ENCODE data around the gene VTI1A. TPM values are rescaled to one million over a fixed set of nuclear protein-coding genes. Genes with fewer than 3 reads are reported as not detected.

Gene VTI1A
- total and polyA plus RNA-seq, 2 of the 13 experiments (the other 11 are each of a cell fraction or from before 2014, with no cell fraction given), result 11.7 to 32.7 TPM

GRCh38 chr10:112816033-112816430 lies 369.0 kb downstream of the VTI1A start:
- no peak overlapping the region for H3K9ac ChIP-seq (ENCODE audit: insufficient read depth, low read depth, low read length)
- H3K36me3 ChIP-seq (replicated peaks in 1 of 2; ENCODE audit: control insufficient read depth in 1 of 2, insufficient read depth in 2 of 2, low read length in 2 of 2), result peaks cover 0 to 1% of the 10 kb centered on the region in 2 experiments; a peak in 1 of 5 replicates
- H3K27ac ChIP-seq (ENCODE audit: extremely low read length, insufficient read depth, low read length), result no peak overlapping the region
- no TSS peak for BruUV-seq (replicated peaks)
- H3K4me2 ChIP-seq (ENCODE audit: low read depth, low read length), result no peak overlapping the region
- ChIA-PET CTCF (ENCODE audit: low intra/inter-chr PET ratio, low total read pairs) (no interaction called here), POLR2A (no interaction called here)
- DNase-seq (ENCODE audit: low spot score), result no peak
- no peak overlapping the region for H3K4me3 ChIP-seq (replicated peaks in 1 of 3; ENCODE audit: insufficient read depth in 1 of 3, low read depth in 2 of 3, low read length in 3 of 3)
- FAIRE-seq, result no peak
- intact Hi-C loops (cut with micrococcal nuclease; ENCODE audit: unreplicated experiment), result loop anchor here (10.0 kb wide), 1 partner anchor 251 kb away; no protein-coding TSS in a partner anchor
- no peaks in the 10 kb centered on the region for H4K20me1 ChIP-seq (ENCODE audit: insufficient read depth, low read length)
- no peak for ATAC-seq
- in situ Hi-C loops (cut with HindIII; ENCODE audit: extremely low pct_ligation_motif_present, low pct_unique_long_range_greater_than_20kb), result no loop called here
- no peaks in the 10 kb centered on the region for H3K79me2 ChIP-seq (ENCODE audit: insufficient read depth, low read length)
- H3K9me3 ChIP-seq (ENCODE audit: low read length), result no peaks in the 10 kb centered on the region
- H2AFZ ChIP-seq (ENCODE audit: low read length), result no peak overlapping the region
- no peaks in the 10 kb centered on the region for H3K27me3 ChIP-seq (ENCODE audit: control insufficient read depth in 1 of 2, insufficient read depth in 2 of 2, low read length in 2 of 2)
- WGBS (ENCODE audit: low lambda C conversion rate), result 93% methylated on average over 4 of the region's 4 CpGs
- peaks cover 60% of the 10 kb centered on the region for H3K4me1 ChIP-seq (ENCODE audit: insufficient read depth, low read length)
- TF ChIP-seq ZNF609 (CRISPR knock-in tag; IDR thresholded peaks at IDR 0.05; ENCODE audit: borderline replicate concordance) (no peak), MAF1 (CRISPR knock-in tag; IDR thresholded peaks at IDR 0.05; ENCODE audit: borderline replicate concordance) (no peak), FIP1L1 (IDR thresholded peaks at IDR 0.05; ENCODE audit: borderline replicate concordance, insufficient read depth, low read depth, low read length) (no peak), IKZF4 (CRISPR knock-in tag; IDR thresholded peaks at IDR 0.05; ENCODE audit: borderline replicate concordance, low read depth, not compliant biosample characterization) (no peak), GMEB2 (CRISPR knock-in tag; IDR thresholded peaks at IDR 0.05; ENCODE audit: low read depth) (no peak), ZNF260 (CRISPR knock-in tag; IDR thresholded peaks at IDR 0.05; ENCODE audit: borderline replicate concordance, low read depth) (no peak), ZNF792 (CRISPR knock-in tag; IDR thresholded peaks at IDR 0.05) (no peak), HOXA7 (CRISPR knock-in tag; IDR thresholded peaks at IDR 0.05) (no peak), ZC3H4 (CRISPR knock-in tag; IDR thresholded peaks at IDR 0.05; ENCODE audit: borderline replicate concordance) (no peak), POGK (CRISPR knock-in tag; conservative IDR thresholded peaks at IDR 0.05) (no peak), CHD4 (IDR thresholded peaks at IDR 0.05; ENCODE audit: borderline replicate concordance, low read length) (no peak), UBTF (CRISPR knock-in tag; IDR thresholded peaks at IDR 0.05) (no peak), ZNF83 (CRISPR knock-in tag; IDR thresholded peaks at IDR 0.05; ENCODE audit: borderline replicate concordance) (no peak), JDP2 (CRISPR knock-in tag; IDR thresholded peaks at IDR 0.05; ENCODE audit: borderline replicate concordance) (no peak)

All from HepG2 (cell line).